ENCODE measurements around the gene GPR63. TPM values are rescaled to one million over a fixed set of nuclear protein-coding genes. Genes with fewer than 3 reads are reported as not detected.

GPR63 gene
- total RNA-seq, 1 donor from 2014 or later = under 0.01 TPM

- DNase-seq (ENCODE audit: low read depth, low spot score) = no peak
These were observed 77.1 kb downstream of the GPR63 start for GRCh38 chr6:96760153-96760687.

GRCh38 chr6:96755096-96755495 is 82.2 kb downstream of the GPR63 start:
- DNase-seq (ENCODE audit: low read depth, low spot score) = no peak

GRCh38 chr6:96749891-96750290 is 87.4 kb downstream of the GPR63 start:
- DNase-seq (ENCODE audit: low read depth, low spot score) = no peak

Other genes with a start within 250 kb of the GPR63 start
- gene NDUFAF4, start 60.4 kb upstream of the GPR63 start, total RNA-seq = 8.0 and 13.9 TPM in 2 replicates
- not detected in 2 replicates for gene KLHL32, start 87.3 kb upstream of the GPR63 start, total RNA-seq

Measured in pulmonary artery endothelial cell (primary cell).